ENCODE measurements around the gene DDIT3.
"Not testable (repeated sequence)": the region's sequence is repeated elsewhere in the genome, so short reads cannot be mapped to it uniquely, and the experiment has no call there.

Gene DDIT3

DNA sequence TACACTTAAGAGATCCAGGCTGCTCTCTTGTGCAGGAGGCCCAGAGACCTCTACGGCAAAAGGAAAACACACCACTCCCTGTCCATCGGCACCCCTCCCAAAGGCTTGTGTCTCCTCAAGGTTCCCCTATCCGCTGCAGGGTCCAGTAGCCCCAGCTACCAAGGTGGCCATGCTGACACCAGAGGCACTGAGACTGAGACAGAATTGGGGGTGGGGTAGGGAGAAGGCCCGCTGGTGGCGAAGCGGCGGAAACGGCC, 590 bp downstream of the DDIT3 start:
- DNase-seq (ENCODE audit: low spot score), result no peak
- TF ChIP-seq, protein P1, sequence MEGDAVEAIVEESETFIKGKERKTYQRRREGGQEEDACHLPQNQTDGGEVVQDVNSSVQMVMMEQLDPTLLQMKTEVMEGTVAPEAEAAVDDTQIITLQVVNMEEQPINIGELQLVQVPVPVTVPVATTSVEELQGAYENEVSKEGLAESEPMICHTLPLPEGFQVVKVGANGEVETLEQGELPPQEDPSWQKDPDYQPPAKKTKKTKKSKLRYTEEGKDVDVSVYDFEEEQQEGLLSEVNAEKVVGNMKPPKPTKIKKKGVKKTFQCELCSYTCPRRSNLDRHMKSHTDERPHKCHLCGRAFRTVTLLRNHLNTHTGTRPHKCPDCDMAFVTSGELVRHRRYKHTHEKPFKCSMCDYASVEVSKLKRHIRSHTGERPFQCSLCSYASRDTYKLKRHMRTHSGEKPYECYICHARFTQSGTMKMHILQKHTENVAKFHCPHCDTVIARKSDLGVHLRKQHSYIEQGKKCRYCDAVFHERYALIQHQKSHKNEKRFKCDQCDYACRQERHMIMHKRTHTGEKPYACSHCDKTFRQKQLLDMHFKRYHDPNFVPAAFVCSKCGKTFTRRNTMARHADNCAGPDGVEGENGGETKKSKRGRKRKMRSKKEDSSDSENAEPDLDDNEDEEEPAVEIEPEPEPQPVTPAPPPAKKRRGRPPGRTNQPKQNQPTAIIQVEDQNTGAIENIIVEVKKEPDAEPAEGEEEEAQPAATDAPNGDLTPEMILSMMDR (IDR thresholded peaks at IDR 0.05; ENCODE audit: poor library complexity, severe bottlenecking), result no peak
- H3K27ac ChIP-seq (ENCODE audit: poor library complexity, severe bottlenecking), result peak overlapping the region; percentile 90
- no peak for ATAC-seq (ENCODE audit: low read depth)
- H3K27me3 ChIP-seq (ENCODE audit: insufficient read depth, poor library complexity, severe bottlenecking), result no peaks in the 10 kb centered on the region
- peaks cover 28% of the 10 kb centered on the region for H3K4me1 ChIP-seq (ENCODE audit: insufficient read depth, poor library complexity, severe bottlenecking)
- peaks cover 64% of the 10 kb centered on the region for H3K36me3 ChIP-seq (ENCODE audit: low read depth)
- no peaks in the 10 kb centered on the region for H3K9me3 ChIP-seq (ENCODE audit: severe bottlenecking)
- peak overlapping the region; percentile 73 for H3K4me3 ChIP-seq (ENCODE audit: severe bottlenecking)

DNA sequence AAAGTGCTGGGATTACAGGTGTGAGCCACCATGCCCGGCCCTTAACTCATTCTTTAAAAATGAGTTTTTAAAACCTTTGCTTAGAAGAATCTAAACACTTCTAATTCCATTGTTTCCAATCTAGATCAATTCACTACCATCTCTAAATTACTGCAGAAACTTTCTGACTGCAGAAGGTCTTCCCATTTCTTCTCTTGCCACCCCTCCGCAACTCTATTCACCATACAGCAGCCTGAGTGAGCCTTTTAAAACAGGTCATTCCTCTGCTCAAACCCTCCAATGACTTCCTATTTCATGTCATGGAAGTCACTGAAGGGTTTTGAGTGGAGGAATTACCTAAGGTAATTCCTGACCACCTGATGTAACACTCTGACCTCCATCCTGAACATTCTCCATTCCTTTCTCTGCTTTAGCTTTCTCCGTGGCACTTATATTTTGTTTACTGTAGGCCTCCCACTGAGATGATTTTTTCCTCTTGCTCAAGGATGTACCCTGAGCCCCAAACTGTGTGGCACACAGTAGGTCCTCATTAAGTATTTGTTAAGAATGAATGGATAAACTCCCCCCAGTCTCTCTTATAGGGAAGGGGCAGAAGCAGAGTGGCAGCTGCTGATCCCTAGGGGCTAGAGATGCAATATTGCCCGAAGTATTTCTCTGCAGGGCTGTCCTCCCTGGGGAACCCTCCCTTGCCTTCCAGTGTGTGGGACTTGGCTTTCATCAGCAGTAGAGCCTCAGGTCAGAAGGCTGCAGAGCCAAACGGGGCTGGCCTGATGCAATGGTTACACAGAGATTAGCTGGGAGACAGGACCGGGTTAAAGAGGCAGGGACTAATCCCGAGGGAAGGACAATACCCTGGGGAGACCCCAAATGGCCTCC, 1.2 kb downstream of the DDIT3 start:
- no peaks in the 10 kb centered on the region for H3K9me3 ChIP-seq (ENCODE audit: severe bottlenecking)
- H3K4me3 ChIP-seq (ENCODE audit: severe bottlenecking), result peak overlapping the region; percentile 73
- ATAC-seq (ENCODE audit: low read depth) (peak; percentile 1; the same call in 1 of the 3 replicates), DNase-seq (ENCODE audit: low spot score) (no peak)
- H3K27ac ChIP-seq (ENCODE audit: poor library complexity, severe bottlenecking), result peak overlapping the region; percentile 90
- TF ChIP-seq, protein P1 (IDR thresholded peaks at IDR 0.05; ENCODE audit: poor library complexity, severe bottlenecking), result no peak
- H3K4me1 ChIP-seq (ENCODE audit: insufficient read depth, poor library complexity, severe bottlenecking), result peaks cover 28% of the 10 kb centered on the region
- no peaks in the 10 kb centered on the region for H3K27me3 ChIP-seq (ENCODE audit: insufficient read depth, poor library complexity, severe bottlenecking)
- H3K36me3 ChIP-seq (ENCODE audit: low read depth), result peaks cover 64% of the 10 kb centered on the region

DNA sequence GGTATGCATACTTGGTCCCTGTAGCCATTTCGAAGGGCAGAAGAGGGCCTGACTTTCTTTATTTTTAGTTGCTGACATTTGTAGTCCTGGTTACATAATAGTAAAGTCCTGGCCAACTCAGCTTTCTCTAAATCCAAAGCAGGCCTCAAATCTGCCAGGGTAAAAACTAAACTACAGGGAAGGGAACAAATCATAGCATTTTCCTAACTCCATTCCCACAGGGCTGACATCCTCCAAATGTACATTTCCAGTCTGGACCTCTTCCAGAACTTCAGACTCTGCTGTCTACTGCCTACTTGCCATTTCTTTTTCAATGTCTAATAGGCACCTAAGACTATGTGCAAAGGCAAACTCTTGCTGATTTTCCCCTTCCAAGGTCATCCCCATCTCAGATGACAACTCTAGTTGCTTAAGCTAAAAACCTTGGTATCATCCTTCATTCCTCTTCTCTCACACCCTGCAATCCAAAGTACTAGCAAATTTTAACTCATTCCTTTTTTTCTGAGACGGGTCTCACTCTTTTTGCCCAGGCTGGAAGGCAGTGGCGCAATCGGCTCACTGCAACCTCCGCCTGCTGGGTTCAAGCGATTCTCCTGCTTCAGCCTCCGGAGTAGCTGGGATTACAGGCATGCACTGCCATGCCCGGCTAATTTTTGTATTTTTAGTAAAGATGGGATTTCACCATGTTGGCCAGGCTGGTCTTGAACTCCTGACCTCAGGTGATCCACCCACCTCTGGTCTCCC, 2.0 kb downstream of the DDIT3 start:
- Histone ChIP-seq H3K27me3 (ENCODE audit: insufficient read depth, poor library complexity, severe bottlenecking) (no peaks in the 10 kb centered on the region), H3K9me3 (ENCODE audit: severe bottlenecking) (no peaks in the 10 kb centered on the region), H3K4me3 (ENCODE audit: severe bottlenecking) (peak overlapping the region; percentile 73), H3K27ac (ENCODE audit: poor library complexity, severe bottlenecking) (peak overlapping the region; percentile 90), H3K36me3 (ENCODE audit: low read depth) (peaks cover 67% of the 10 kb centered on the region), H3K4me1 (ENCODE audit: insufficient read depth, poor library complexity, severe bottlenecking) (peaks cover 24% of the 10 kb centered on the region)
- TF ChIP-seq, protein P1 (IDR thresholded peaks at IDR 0.05; ENCODE audit: poor library complexity, severe bottlenecking), result no peak
- DNase-seq (ENCODE audit: low spot score), result no peak
- no peak for ATAC-seq (ENCODE audit: low read depth)

DNA sequence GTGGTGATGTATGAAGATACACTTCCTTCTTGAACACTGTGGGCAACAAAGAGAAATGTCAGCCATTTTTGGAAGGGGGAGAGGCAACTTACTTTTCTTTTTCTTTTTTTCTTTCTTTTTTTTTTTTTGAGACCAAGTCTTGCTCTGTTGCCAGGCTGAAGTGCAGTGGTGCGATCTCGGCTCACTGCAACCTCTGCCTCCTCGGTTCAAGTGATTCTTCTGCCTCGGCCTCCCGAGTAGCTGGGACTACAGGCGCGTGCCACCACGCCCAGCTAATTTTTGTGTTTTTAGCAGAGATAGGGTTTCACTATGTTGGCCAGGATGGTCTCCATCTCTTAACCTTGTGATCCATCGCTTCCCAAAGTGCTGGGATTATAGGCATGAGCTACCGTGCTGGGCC, 2.6 kb downstream of the DDIT3 start:
- H3K4me3 ChIP-seq (ENCODE audit: severe bottlenecking); H3K27me3 ChIP-seq (ENCODE audit: insufficient read depth, poor library complexity, severe bottlenecking); ATAC-seq (ENCODE audit: low read depth); DNase-seq (ENCODE audit: low spot score); H3K9me3 ChIP-seq (ENCODE audit: severe bottlenecking): not testable (repeated sequence)
- Histone ChIP-seq H3K4me1 (ENCODE audit: insufficient read depth, poor library complexity, severe bottlenecking) (peaks cover 24% of the 10 kb centered on the region), H3K27ac (ENCODE audit: poor library complexity, severe bottlenecking) (peak overlapping the region; percentile 90), H3K36me3 (ENCODE audit: low read depth) (peaks cover 73% of the 10 kb centered on the region)

DNA sequence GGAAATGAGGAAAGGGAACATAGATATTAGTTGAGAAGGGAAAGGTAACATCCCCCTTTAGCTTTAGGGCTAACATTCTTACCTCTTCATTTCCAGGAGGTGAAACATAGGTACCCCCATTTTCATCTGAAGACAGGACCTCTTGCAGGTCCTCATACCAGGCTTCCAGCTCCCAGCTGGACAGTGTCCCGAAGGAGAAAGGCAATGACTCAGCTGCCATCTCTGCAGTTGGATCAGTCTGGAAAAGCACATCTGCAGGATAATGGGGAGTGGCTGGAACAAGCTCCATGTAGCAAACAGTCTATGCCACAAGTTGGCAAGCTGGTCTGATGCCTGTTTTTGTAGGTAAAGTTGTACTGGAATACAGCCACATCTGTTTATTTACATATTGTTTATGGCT, 3.1 kb downstream of the DDIT3 start:
- DNase-seq (ENCODE audit: low spot score), result no peak
- H3K27ac ChIP-seq (ENCODE audit: poor library complexity, severe bottlenecking), result peak overlapping the region; percentile 90
- H3K4me3 ChIP-seq (ENCODE audit: severe bottlenecking), result no peak overlapping the region

More for the DNA sequence above, 3.1 kb downstream of the DDIT3 start:
- no peaks in the 10 kb centered on the region for H3K9me3 ChIP-seq (ENCODE audit: severe bottlenecking)
- TF ChIP-seq, protein P1 (IDR thresholded peaks at IDR 0.05; ENCODE audit: poor library complexity, severe bottlenecking), result no peak
- H3K27me3 ChIP-seq (ENCODE audit: insufficient read depth, poor library complexity, severe bottlenecking), result no peaks in the 10 kb centered on the region
- ATAC-seq (ENCODE audit: low read depth), result no peak
- H3K4me1 ChIP-seq (ENCODE audit: insufficient read depth, poor library complexity, severe bottlenecking), result peaks cover 24% of the 10 kb centered on the region
- H3K36me3 ChIP-seq (ENCODE audit: low read depth), result peaks cover 78% of the 10 kb centered on the region
